Stimulated activated naive CD4-positive, alpha-beta T cell treated with Interleukin-2 at 50 U/mL for 16 hours (primary cell): ENCODE measurements around the gene KRT6A.
"Not testable (repeated sequence)": the region's sequence is repeated elsewhere in the genome, so short reads cannot be mapped to it uniquely, and the experiment has no call there.

Experiments used
- DNase-seq: peaks from one replicate; lab custom pipeline; 2025; lab: John Stamatoyannopoulos, UW

The KRT6A gene

GRCh38 chr12:52502877-52503276 is 9.8 kb upstream of the KRT6A start:
- no peak for DNase-seq

GRCh38 chr12:52501490-52501889 is 8.4 kb upstream of the KRT6A start:
- no peak for DNase-seq

GRCh38 chr12:52500574-52500973 is 7.5 kb upstream of the KRT6A start:
- not testable (repeated sequence) for DNase-seq

GRCh38 chr12:52499806-52500560 is 6.9 kb upstream of the KRT6A start:
- no peak for DNase-seq

- no peak for DNase-seq
Observed at GRCh38 chr12:52498946-52499345, 5.9 kb upstream of the KRT6A start.

GRCh38 chr12:52497975-52498374 is 4.9 kb upstream of the KRT6A start:
- no peak for DNase-seq

GRCh38 chr12:52496590-52497071 is 3.6 kb upstream of the KRT6A start:
- no peak for DNase-seq

- no peak for DNase-seq
Observed at GRCh38 chr12:52496054-52496453, 3.0 kb upstream of the KRT6A start.

- DNase-seq, result no peak
Observed at GRCh38 chr12:52495389-52495788, 2.3 kb upstream of the KRT6A start.

GRCh38 chr12:52494518-52494917 is 1.5 kb upstream of the KRT6A start:
- DNase-seq, result no peak

- no peak for DNase-seq
Observed at GRCh38 chr12:52494100-52494499, 1.0 kb upstream of the KRT6A start.

GRCh38 chr12:52492405-52492804 is 652 bp downstream of the KRT6A start:
- not testable (repeated sequence) for DNase-seq

- not testable (repeated sequence) for DNase-seq
Observed at GRCh38 chr12:52491495-52491894, 1.6 kb downstream of the KRT6A start.

- no peak for DNase-seq
Observed at GRCh38 chr12:52488736-52489135, 4.3 kb downstream of the KRT6A start.

- not testable (repeated sequence) for DNase-seq
Observed at GRCh38 chr12:52487744-52488443, 5.2 kb downstream of the KRT6A start.

- DNase-seq, result no peak
Observed at GRCh38 chr12:52487211-52487610, 5.8 kb downstream of the KRT6A start.

- no peak for DNase-seq
Observed at GRCh38 chr12:52486166-52487105, 6.6 kb downstream of the KRT6A start.

- no peak for DNase-seq
Observed at GRCh38 chr12:52480073-52480472, 13.0 kb downstream of the KRT6A start.

- no peak for DNase-seq
Observed at GRCh38 chr12:52477651-52478050, 15.4 kb downstream of the KRT6A start.

- no peak for DNase-seq
Observed at GRCh38 chr12:52474212-52474611, 18.8 kb downstream of the KRT6A start.

- DNase-seq, result no peak
Observed at GRCh38 chr12:52473768-52474167, 19.3 kb downstream of the KRT6A start, which contains the start of gene KRT6C. Gene KRT6C (minus strand): TSS chr12:52473805. CDS start chr12:52473737, 68 bp downstream.

- DNase-seq, result no peak
Observed at GRCh38 chr12:52469853-52470252, 23.2 kb downstream of the KRT6A start.
